Muscle layer of colon (tissue), 2 donors: ENCODE measurements around the gene WDR13.
"Not testable (repeated sequence)": the region's sequence is repeated elsewhere in the genome, so short reads cannot be mapped to it uniquely, and the experiment has no call there.

Experiments
- H3K27ac ChIP-seq: one replicate; pipeline ENCODE4 v1.7.0; 2013; ENCODE audit warnings: low read depth, mild to moderate bottlenecking, low read length, moderate library complexity
- H3K27me3 ChIP-seq, 2 donors: one replicate each; pipeline ENCODE4 v1.7.0; 2013; ENCODE audit warnings: low read length in 2 of 2, mild to moderate bottlenecking in 2 of 2; ENCODE audit not compliant: insufficient read depth in 2 of 2, control insufficient read depth in 1 of 2
- H3K36me3 ChIP-seq: one replicate; pipeline ENCODE4 v1.7.0; 2013; ENCODE audit warnings: mild to moderate bottlenecking, low read length; ENCODE audit not compliant: insufficient read depth
- H3K4me1 ChIP-seq: one replicate; pipeline ENCODE4 v1.7.0; 2013; ENCODE audit warnings: mild to moderate bottlenecking, low read length; ENCODE audit not compliant: insufficient read depth
- H3K4me3 ChIP-seq, 2 donors: one replicate each; pipeline ENCODE4 v1.7.0; 2013; ENCODE audit warnings: low read length in 2 of 2, low read depth in 1 of 2, mild to moderate bottlenecking in 1 of 2, moderate library complexity in 1 of 2
- H3K9ac ChIP-seq: one replicate; pipeline ENCODE4 v1.7.0; 2013; ENCODE audit warnings: low read length
- H3K9me3 ChIP-seq: one replicate; pipeline ENCODE4 v1.7.0; 2013; ENCODE audit warnings: mild to moderate bottlenecking, low read length
- donor health status: abdominal sarcoma.
- donor health status: Adenocarcinoma of cecum.

WDR13 gene

DNA sequence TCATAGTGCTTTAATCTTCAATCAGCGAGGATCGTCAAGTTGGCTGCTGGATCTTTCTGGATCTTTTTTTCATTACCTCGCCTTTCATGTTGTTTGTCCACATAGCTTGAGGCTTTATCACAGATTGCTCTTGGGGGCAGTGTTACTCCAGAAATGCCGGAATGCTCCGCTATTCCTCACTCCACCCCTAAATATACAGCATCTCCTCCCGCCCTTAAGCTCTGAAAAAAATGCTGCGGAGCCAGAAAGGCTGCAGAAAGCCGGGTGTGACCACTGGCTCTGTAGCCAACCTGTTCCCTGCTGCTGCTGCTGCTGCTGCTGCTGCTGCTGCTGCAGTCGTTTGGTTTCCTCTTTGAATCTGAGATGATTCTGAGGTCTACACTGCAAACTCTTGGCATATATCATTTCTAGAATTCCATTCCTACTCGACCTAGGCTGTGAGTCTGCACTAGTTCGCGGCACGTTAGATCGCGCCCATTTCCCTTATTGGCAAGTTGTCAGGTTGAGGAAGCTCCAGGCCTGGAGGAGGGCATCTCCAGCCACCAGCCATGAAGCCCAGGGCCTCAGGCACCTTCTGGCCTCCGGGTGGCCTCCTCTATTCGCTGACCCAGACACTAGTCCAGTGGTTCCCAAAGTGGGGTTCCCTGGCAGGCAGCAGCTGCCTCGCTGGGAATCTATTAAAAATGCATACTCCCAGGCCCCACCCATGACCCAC lies 34.2 kb downstream of the WDR13 start:
- no peak overlapping the region for H3K4me3 ChIP-seq
- H3K9ac ChIP-seq: no peak overlapping the region
- H3K27ac ChIP-seq: no peak overlapping the region

GRCh38 chrX:48632207-48632606 lies 34.9 kb downstream of the WDR13 start:
- H3K9ac ChIP-seq: no peak overlapping the region
- H3K4me3 ChIP-seq: no peak overlapping the region
- no peaks in the 10 kb centered on the region for H3K9me3 ChIP-seq
- H3K27me3 ChIP-seq: no peaks in the 10 kb centered on the region
- no peaks in the 10 kb centered on the region for H3K36me3 ChIP-seq
- no peak overlapping the region for H3K27ac ChIP-seq
- no peaks in the 10 kb centered on the region for H3K4me1 ChIP-seq

More for the DNA sequence above, 34.2 kb downstream of the WDR13 start:
- Histone ChIP-seq H3K4me1 (no peaks in the 10 kb centered on the region), H3K27me3 (no peaks in the 10 kb centered on the region), H3K9me3 (no peaks in the 10 kb centered on the region), H3K36me3 (no peaks in the 10 kb centered on the region)

DNA sequence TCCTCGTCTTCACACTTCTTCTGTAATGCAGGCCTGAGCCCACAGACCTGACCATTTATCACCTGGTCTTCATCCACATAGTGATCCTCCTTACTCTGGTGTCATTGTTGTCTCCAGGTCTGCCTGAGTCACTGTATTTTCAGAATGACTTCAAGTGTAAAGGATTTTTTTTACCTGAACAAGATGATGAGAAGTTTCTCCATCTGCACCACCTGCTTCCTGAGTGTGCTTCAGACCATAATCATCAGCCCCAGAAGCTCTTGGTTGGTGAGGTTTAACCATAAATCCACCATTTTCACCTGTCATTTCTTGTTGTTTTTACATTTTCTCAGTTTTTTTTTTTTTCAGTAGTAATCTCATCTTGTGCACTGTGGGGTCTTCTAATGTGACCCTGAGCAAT lies 39.0 kb downstream of the WDR13 start:
- Histone ChIP-seq H3K4me3 (no peak overlapping the region), H3K4me1 (no peaks in the 10 kb centered on the region), H3K9me3 (no peaks in the 10 kb centered on the region), H3K9ac (no peak overlapping the region), H3K27ac (no peak overlapping the region), H3K36me3 (no peaks in the 10 kb centered on the region), H3K27me3 (no peaks in the 10 kb centered on the region)

DNA sequence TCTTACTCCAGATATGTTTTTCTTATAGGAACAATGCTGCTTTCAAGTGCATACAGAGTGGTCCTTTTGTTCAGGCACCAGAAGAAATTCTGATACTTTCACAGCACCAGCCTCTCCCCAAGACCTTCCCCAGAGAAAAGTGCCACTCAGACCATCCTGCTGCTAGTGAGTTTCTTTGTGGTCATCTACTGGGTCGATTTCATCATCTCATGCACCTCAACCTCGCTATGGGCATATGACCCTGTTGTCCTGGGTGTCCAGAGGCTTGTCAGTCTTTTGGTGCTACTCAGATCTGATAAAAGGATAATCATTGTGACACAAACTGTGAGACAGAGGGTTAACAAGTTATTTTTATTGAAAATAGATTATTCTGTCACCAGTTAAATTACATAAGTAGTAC lies 39.5 kb downstream of the WDR13 start:
- no peak overlapping the region for H3K9ac ChIP-seq
- H3K4me1 ChIP-seq: no peaks in the 10 kb centered on the region
- H3K9me3 ChIP-seq: no peaks in the 10 kb centered on the region
- H3K4me3 ChIP-seq: no peak overlapping the region
- no peaks in the 10 kb centered on the region for H3K27me3 ChIP-seq
- H3K27ac ChIP-seq: no peak overlapping the region
- H3K36me3 ChIP-seq: no peaks in the 10 kb centered on the region

DNA sequence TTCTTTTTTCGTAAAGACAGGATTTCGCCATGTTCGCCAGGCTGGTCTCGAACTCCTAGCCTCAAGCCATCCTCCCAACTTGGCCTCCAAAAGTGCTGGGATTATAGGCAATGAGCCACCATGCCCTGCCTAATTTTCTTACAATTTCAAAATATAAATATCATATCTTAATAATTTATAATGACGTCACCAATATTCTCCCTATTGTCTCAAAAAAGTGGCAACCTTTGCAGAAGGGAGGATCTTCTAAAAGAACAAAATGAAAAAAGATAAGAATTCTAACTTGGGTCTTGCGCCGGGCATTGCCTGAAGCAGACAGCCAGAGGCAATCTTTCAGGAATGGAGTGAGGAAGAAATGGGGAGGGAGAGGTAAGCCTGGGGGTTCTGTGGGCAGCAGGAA lies 48.4 kb downstream of the WDR13 start:
- Histone ChIP-seq H3K9me3 (no peaks in the 10 kb centered on the region), H3K36me3 (no peaks in the 10 kb centered on the region), H3K4me3 (no peak overlapping the region), H3K9ac (no peak overlapping the region), H3K27me3 (no peaks in the 10 kb centered on the region), H3K27ac (no peak overlapping the region), H3K4me1 (no peaks in the 10 kb centered on the region)

- no peaks in the 10 kb centered on the region for H3K4me1 ChIP-seq
- H3K4me3 ChIP-seq: no peak overlapping the region
- H3K9me3 ChIP-seq: no peaks in the 10 kb centered on the region
- no peaks in the 10 kb centered on the region for H3K27me3 ChIP-seq
- no peaks in the 10 kb centered on the region for H3K36me3 ChIP-seq
- H3K9ac ChIP-seq: no peak overlapping the region
- no peak overlapping the region for H3K27ac ChIP-seq
These were observed 51.1 kb downstream of the WDR13 start for GRCh38 chrX:48648336-48648751.

DNA sequence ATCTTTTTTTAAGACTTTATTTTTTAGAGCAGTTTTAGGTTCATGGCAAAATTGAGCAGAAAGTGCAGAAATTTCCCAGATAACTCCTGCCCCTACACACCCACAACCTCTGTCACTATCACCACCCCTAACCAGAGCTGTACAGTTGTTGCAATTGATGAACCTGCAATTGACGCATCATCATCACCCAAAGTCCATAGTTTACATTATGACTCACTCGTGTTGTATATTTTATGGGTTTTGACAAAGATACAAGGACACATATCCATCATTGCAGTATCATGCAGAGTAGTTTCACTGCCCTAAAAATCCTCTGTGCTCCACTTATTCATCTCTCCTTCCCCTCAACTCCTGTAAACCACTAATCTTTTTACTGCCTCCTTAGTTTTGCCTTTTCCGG lies 51.8 kb downstream of the WDR13 start:
- Histone ChIP-seq H3K4me3 (no peak overlapping the region), H3K9ac (no peak overlapping the region), H3K36me3 (no peaks in the 10 kb centered on the region), H3K9me3 (no peaks in the 10 kb centered on the region), H3K27ac (no peak overlapping the region), H3K4me1 (no peaks in the 10 kb centered on the region), H3K27me3 (no peaks in the 10 kb centered on the region)

GRCh38 chrX:48652055-48652579 lies 54.8 kb downstream of the WDR13 start:
- H3K4me3 ChIP-seq, H3K27me3 ChIP-seq, H3K4me1 ChIP-seq, H3K27ac ChIP-seq, H3K9me3 ChIP-seq, H3K9ac ChIP-seq, H3K36me3 ChIP-seq: not testable (repeated sequence)

- not testable (repeated sequence) for H3K4me1 ChIP-seq, H3K27me3 ChIP-seq, H3K27ac ChIP-seq, H3K36me3 ChIP-seq, H3K9ac ChIP-seq, H3K9me3 ChIP-seq, H3K4me3 ChIP-seq
These were observed 57.5 kb downstream of the WDR13 start for GRCh38 chrX:48654746-48655145.
